Fibroblast of lung (primary cell): Measurements from ENCODE around the gene MPPED2.

ENCODE experiments used
- CTCF ChIP-seq, 2 donors: IDR thresholded peaks in 1 of 2; conservative IDR thresholded peaks in 1 of 2; 1 replicate in 1 of 2; 2 replicates in 1 of 2; pipeline ENCODE4 v1.5.1; 2011 to 2012; ENCODE audit warnings: low read length in 2 of 2, control low read depth in 1 of 2, inconsistent platforms in 1 of 2, low read depth in 1 of 2, mild to moderate bottlenecking in 1 of 2
- EZH2 ChIP-seq: IDR thresholded peaks from 2 replicates; pipeline ENCODE4 v1.5.1; 2012; ENCODE audit warnings: low read length, control low read depth, mild to moderate bottlenecking; ENCODE audit errors: missing control alignments

- TF ChIP-seq CTCF (conservative IDR thresholded peaks at IDR 0.05 in 1 of 2, IDR thresholded peaks at IDR 0.05 in 1 of 2; ENCODE audit: low read depth in 1 of 2, low read length in 2 of 2), result no peak
- TF ChIP-seq EZH2, result no peak
These were observed 135.0 kb downstream of the MPPED2 start for GRCh38 chr11:30451167-30451566.
